ENCODE data around the gene ZSCAN18. TPM values are rescaled to one million over a fixed set of nuclear protein-coding genes. Genes with fewer than 3 reads are reported as not detected.
A peak's percentile ranks its signal among the peaks of the same experiment; 100 is the strongest.

ZSCAN18 gene
- total RNA-seq, 3 donors from 2014 or later (not counting 1 experiment from before 2014, with no cell fraction given) = 29.9 to 42.7 (median 35.9) TPM

DNA sequence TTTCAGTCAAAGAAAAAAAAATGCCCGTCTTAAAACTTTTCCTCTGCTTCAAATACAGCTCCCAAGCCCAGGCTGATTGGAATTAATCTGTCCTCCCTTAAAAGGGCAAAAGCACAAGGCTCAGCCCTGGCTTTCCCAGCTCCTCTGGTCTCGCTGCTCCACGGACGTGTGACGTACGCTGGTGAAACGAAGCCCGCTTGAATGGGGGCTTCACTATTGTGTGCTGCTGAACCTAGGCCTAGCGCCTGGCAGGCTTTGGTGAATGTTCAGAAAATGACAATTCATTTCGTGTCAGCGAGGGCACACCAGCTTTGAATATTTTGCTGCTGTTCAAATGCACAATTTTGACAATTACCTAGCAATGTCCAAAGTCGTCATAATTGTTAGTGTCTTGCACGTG is 39.6 kb downstream of the ZSCAN18 start:
- peak overlapping the region; percentile 86 to 88 for H3K27ac Mint-ChIP-seq
- ATAC-seq (no peak), DNase-seq (no peak)
- peaks cover 22% of the 10 kb centered on the region for H3K36me3 Mint-ChIP-seq
- no peaks in the 10 kb centered on the region for H3K27me3 ChIP-seq (ENCODE audit: control insufficient read depth, insufficient read depth, low read length)
- intact Hi-C loops (cut with micrococcal nuclease) = loop anchor here (2.0 kb wide), 1 partner anchor 56 kb away; the partner anchor contains the start of gene ZNF606
- no peaks in the 10 kb centered on the region for H3K36me3 ChIP-seq (ENCODE audit: control insufficient read depth, insufficient read depth, low read length)
- no peak for TF ChIP-seq CTCF (IDR thresholded peaks at IDR 0.05)
- H3K4me1 ChIP-seq (ENCODE audit: control insufficient read depth, insufficient read depth, low read length) = peaks cover 19% of the 10 kb centered on the region
- peak overlapping the region; percentile 92 for H3K4me3 Mint-ChIP-seq
- peak overlapping the region; percentile 91 for H3K27ac ChIP-seq (ENCODE audit: low read length)
- peaks cover 43% of the 10 kb centered on the region for H3K9me3 ChIP-seq (ENCODE audit: control insufficient read depth, insufficient read depth, low read length)
- peak overlapping the region; percentile 56 for H3K4me3 ChIP-seq (ENCODE audit: low read length)
- WGBS (ENCODE audit: insufficient coverage) = 94% methylated on average over 13 of the region's 13 CpGs
- H3K9me3 Mint-ChIP-seq = peaks cover 0 to 2% of the 10 kb centered on the region in 2 donors
- peaks cover 10 to 12% of the 10 kb centered on the region in 2 donors for H3K4me1 Mint-ChIP-seq
- peaks cover 12 to 19% of the 10 kb centered on the region in 2 donors for H3K27me3 Mint-ChIP-seq (ENCODE audit: low read depth in 2 of 2)

DNA sequence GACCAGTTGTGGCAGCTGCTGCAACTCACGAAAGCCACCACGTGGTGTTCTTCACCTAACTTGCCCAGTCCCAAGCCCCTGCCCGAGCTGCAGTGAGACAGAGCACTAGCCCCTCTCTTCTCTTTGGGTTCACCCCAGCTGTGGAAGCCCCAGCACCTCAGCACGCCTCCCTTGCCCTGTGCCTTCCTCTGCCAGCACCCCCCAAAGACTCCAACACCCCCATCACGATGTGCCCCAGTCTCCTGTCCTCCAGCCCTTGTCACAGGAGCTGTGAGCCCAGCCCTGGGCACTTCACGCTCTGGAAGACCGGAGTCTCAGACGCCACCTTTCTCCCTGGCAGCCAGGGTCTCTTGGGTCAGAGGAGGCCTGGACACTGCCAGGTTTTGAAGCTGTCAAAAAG is 41.2 kb downstream of the ZSCAN18 start:
- H3K36me3 Mint-ChIP-seq = peaks cover 20% of the 10 kb centered on the region
- H3K27ac ChIP-seq (ENCODE audit: low read length) = no peak overlapping the region
- no peak overlapping the region for H3K4me3 ChIP-seq (ENCODE audit: low read length)
- H3K27me3 Mint-ChIP-seq (ENCODE audit: low read depth in 2 of 2) = peaks cover 12 to 19% of the 10 kb centered on the region in 2 donors
- no peak for ATAC-seq
- H3K27ac Mint-ChIP-seq = no peak overlapping the region
- peaks cover 50% of the 10 kb centered on the region for H3K9me3 ChIP-seq (ENCODE audit: control insufficient read depth, insufficient read depth, low read length)
- no peaks in the 10 kb centered on the region for H3K36me3 ChIP-seq (ENCODE audit: control insufficient read depth, insufficient read depth, low read length)
- peaks cover 19% of the 10 kb centered on the region for H3K4me1 ChIP-seq (ENCODE audit: control insufficient read depth, insufficient read depth, low read length)
- peaks cover 0 to 2% of the 10 kb centered on the region in 2 donors for H3K9me3 Mint-ChIP-seq
- H3K4me1 Mint-ChIP-seq = peaks cover 10 to 12% of the 10 kb centered on the region in 2 donors
- intact Hi-C loops (cut with micrococcal nuclease) = no loop called here
- no peak for DNase-seq
- no peak for TF ChIP-seq CTCF (IDR thresholded peaks at IDR 0.05)
- WGBS (ENCODE audit: insufficient coverage) = 84% methylated on average over 8 of the region's 8 CpGs
- no peak overlapping the region for H3K4me3 Mint-ChIP-seq
- H3K27me3 ChIP-seq (ENCODE audit: control insufficient read depth, insufficient read depth, low read length) = no peaks in the 10 kb centered on the region

- no peak overlapping the region for H3K27ac ChIP-seq (ENCODE audit: low read length)
- 86% methylated on average over 8 of the region's 8 CpGs for WGBS (ENCODE audit: insufficient coverage)
- peaks cover 20% of the 10 kb centered on the region for H3K36me3 Mint-ChIP-seq
- DNase-seq = no peak
- peaks cover 51% of the 10 kb centered on the region for H3K9me3 ChIP-seq (ENCODE audit: control insufficient read depth, insufficient read depth, low read length)
- H3K4me3 ChIP-seq (ENCODE audit: low read length) = no peak overlapping the region
- no peaks in the 10 kb centered on the region for H3K36me3 ChIP-seq (ENCODE audit: control insufficient read depth, insufficient read depth, low read length)
- peaks cover 12 to 19% of the 10 kb centered on the region in 2 donors for H3K27me3 Mint-ChIP-seq (ENCODE audit: low read depth in 2 of 2)
- H3K4me1 ChIP-seq (ENCODE audit: control insufficient read depth, insufficient read depth, low read length) = peaks cover 19% of the 10 kb centered on the region
- ATAC-seq = no peak
- H3K4me3 Mint-ChIP-seq = no peak overlapping the region
- H3K27me3 ChIP-seq (ENCODE audit: control insufficient read depth, insufficient read depth, low read length) = no peaks in the 10 kb centered on the region
- H3K27ac Mint-ChIP-seq = no peak overlapping the region
- peaks cover 10 to 12% of the 10 kb centered on the region in 2 donors for H3K4me1 Mint-ChIP-seq
- peaks cover 0 to 2% of the 10 kb centered on the region in 2 donors for H3K9me3 Mint-ChIP-seq
- intact Hi-C loops (cut with micrococcal nuclease) = no loop called here
- no peak for TF ChIP-seq CTCF (IDR thresholded peaks at IDR 0.05)
Measured at GRCh38 chr19:58056261-58056660, 41.8 kb downstream of the ZSCAN18 start.
